PC-3 (cell line): ENCODE results near the gene ARHGEF4. TPM values are rescaled to one million over a fixed set of nuclear protein-coding genes. Genes with fewer than 3 reads are reported as not detected.
A peak's percentile ranks its signal among the peaks of the same experiment; 100 is the strongest.

ENCODE experiments used
- ATAC-seq: fragments of 200-7000 bp; cut with Tn5 transposase; 2 replicates; pipeline ENCODE4 v1.9.1; 2020; ENCODE audit warnings: mild to moderate bottlenecking, moderate library complexity
- BruUV-seq: library from RNA; stranded (reverse); fragments of 400-500 nt; replicated peaks from 2 replicates; lab custom pipeline; 2021; lab: Mats Ljungman, UMichigan
- CTCF ChIA-PET: fragments of 300-600 bp; sonication (Branson Sonifier 250); formaldehyde crosslinking; loops from one replicate; lab custom pipeline; 2022; ENCODE audit warnings: antibody characterized with exemption; lab: Charles Lee
- POLR2A ChIA-PET: fragments of 300-600 bp; sonication (Branson Sonifier 250); formaldehyde crosslinking; loops from one replicate; lab custom pipeline; 2022; ENCODE audit warnings: antibody characterized with exemption; ENCODE audit not compliant: unreplicated experiment; lab: Charles Lee
- DNase-seq: peaks from one replicate; pipeline ENCODE4 v3.0.0-alpha.2; 2015
- H2AFZ ChIP-seq: fragments of 300-600 bp; sonication (generic); 2 replicates; pipeline ENCODE4 v1.6.0; 2016; ENCODE audit warnings: antibody characterized with exemption, low read length
- H3F3A ChIP-seq: fragments of 300-600 bp; sonication (generic); one replicate; pipeline ENCODE4 v1.6.0; 2017; ENCODE audit warnings: antibody characterized with exemption, low read length, control low read depth, mild to moderate bottlenecking; ENCODE audit not compliant: unreplicated experiment
- H3K27ac ChIP-seq: fragments of 300-600 bp; sonication (generic); 2 replicates; pipeline ENCODE4 v1.5.1; 2016; ENCODE audit warnings: mild to moderate bottlenecking, low read length
- H3K27me3 ChIP-seq: fragments of 300-600 bp; sonication (generic); 2 replicates; pipeline ENCODE4 v1.6.1; 2016; ENCODE audit warnings: low read length, mixed read lengths
- H3K36me3 ChIP-seq: fragments of 300-600 bp; sonication (generic); 2 replicates; pipeline ENCODE4 v1.6.1; 2016; ENCODE audit warnings: low read depth, mixed run types, low read length, mixed read lengths
- H3K4me1 ChIP-seq: fragments of 300-600 bp; sonication (generic); 2 replicates; pipeline ENCODE4 v1.5.1; 2016; ENCODE audit warnings: low read length; ENCODE audit not compliant: insufficient read depth
- H3K4me2 ChIP-seq: fragments of 300-600 bp; sonication (generic); 2 replicates; pipeline ENCODE4 v1.6.0; 2016; ENCODE audit warnings: low read length
- H3K4me3 ChIP-seq: fragments of 300-600 bp; sonication (generic); 2 replicates; pipeline ENCODE4 v1.5.1; 2016; ENCODE audit warnings: mild to moderate bottlenecking, low read length, mixed read lengths
- H3K79me2 ChIP-seq: fragments of 300-600 bp; sonication (generic); 2 replicates; pipeline ENCODE4 v1.6.1; 2017; ENCODE audit warnings: low read length, mixed read lengths
- H3K9ac ChIP-seq: fragments of 300-600 bp; sonication (generic); 2 replicates; pipeline ENCODE4 v1.6.0; 2016; ENCODE audit warnings: mild to moderate bottlenecking, low read length
- H3K9me2 ChIP-seq: fragments of 300-600 bp; sonication (generic); replicated peaks from 2 replicates; pipeline ENCODE4 v1.6.1; 2016; ENCODE audit warnings: mixed run types, low read length, mixed read lengths
- H3K9me3 ChIP-seq: fragments of 300-600 bp; sonication (generic); 2 replicates; pipeline ENCODE4 v1.6.1; 2016; ENCODE audit warnings: low read length, mixed read lengths
- H4K20me1 ChIP-seq: fragments of 300-600 bp; sonication (generic); 2 replicates; pipeline ENCODE4 v1.6.1; 2016; ENCODE audit warnings: low read length, mixed read lengths
- CTCF ChIP-seq: fragments of 300-600 bp; sonication (generic); conservative IDR thresholded peaks from 2 replicates; pipeline ENCODE4 v1.5.1; 2017; ENCODE audit warnings: antibody characterized with exemption, low read depth, mild to moderate bottlenecking, low read length
- EZH2 ChIP-seq: fragments of 300-600 bp; sonication (generic); IDR thresholded peaks from one replicate; pipeline ENCODE4 v1.6.1; 2017; ENCODE audit warnings: antibody characterized with exemption, mild to moderate bottlenecking, low read length; ENCODE audit not compliant: unreplicated experiment
- EZH2phosphoT487 ChIP-seq: fragments of 300-600 bp; sonication (generic); IDR thresholded peaks from 2 replicates; pipeline ENCODE4 v1.6.1; 2018; ENCODE audit warnings: mild to moderate bottlenecking, antibody characterized with exemption, low read length, borderline replicate concordance
- intact Hi-C: fragments of 100-400 bp; cut with micrococcal nuclease; formaldehyde crosslinking; loops from 2 replicates; pipeline ENCODE4 v1.9.0; 2023
- total RNA-seq: library from RNA; depleted of rRNA; stranded (reverse); fragments of >200 nt; gene quantifications from 2 replicates; pipeline ENCODE4 v1.2.3, GENCODE V29; 2014

The ARHGEF4 gene
- total RNA-seq, 1 experiment from 2014 or later = 21.5 TPM

- H3K9me3 ChIP-seq = no peaks in the 10 kb centered on the region
- ATAC-seq = no peak
- ChIA-PET CTCF (no interaction called here), POLR2A (interaction anchor here (0.5 kb wide), 1 partner anchor 69 kb away, joined by 3 read pairs; no protein-coding TSS in a partner anchor)
- peak; percentile 28 for DNase-seq
- TF ChIP-seq CTCF = no peak
- TF ChIP-seq EZH2 = no peak
- no peak for TF ChIP-seq EZH2phosphoT487
- H3K4me3 ChIP-seq = no peak overlapping the region
- 0 out of 2 replicates have a peak overlapping the region, but pooled peaks have one; percentile 10 for H3K27ac ChIP-seq
- H3K9me2 ChIP-seq = no peaks in the 10 kb centered on the region
- no peaks in the 10 kb centered on the region for H3K36me3 ChIP-seq
- no peaks in the 10 kb centered on the region for H3K27me3 ChIP-seq
- H4K20me1 ChIP-seq = no peaks in the 10 kb centered on the region; the same call in 1 of the 2 replicates
- H3K79me2 ChIP-seq = peaks cover 13% of the 10 kb centered on the region
- intact Hi-C loops = no loop called here
- H3K4me1 ChIP-seq = peaks cover 20% of the 10 kb centered on the region
- H3K9ac ChIP-seq = no peak overlapping the region
- BruUV-seq = no TSS peak
- no peak overlapping the region for H3K4me2 ChIP-seq
- no peaks in the 10 kb centered on the region for H3F3A ChIP-seq
- no peak overlapping the region for H2AFZ ChIP-seq
Observed at GRCh38 chr2:130834091-130834930, 2.4 kb upstream of the ARHGEF4 start.

- DNase-seq = no peak
- Histone ChIP-seq H3K36me3 (no peaks in the 10 kb centered on the region), H3K79me2 (peaks cover 13% of the 10 kb centered on the region), H4K20me1 (no peaks in the 10 kb centered on the region; the same call in 1 of the 2 replicates), H3K9ac (no peak overlapping the region), H2AFZ (no peak overlapping the region), H3K9me2 (no peaks in the 10 kb centered on the region), H3K27ac (0 out of 2 replicates have a peak overlapping the region, but pooled peaks have one; percentile 10), H3K4me3 (no peak overlapping the region), H3F3A (no peaks in the 10 kb centered on the region), H3K9me3 (no peaks in the 10 kb centered on the region), H3K27me3 (no peaks in the 10 kb centered on the region), H3K4me2 (no peak overlapping the region), H3K4me1 (peaks cover 16% of the 10 kb centered on the region)
- no peak for ATAC-seq
- intact Hi-C loops = loop anchor here (5.0 kb wide), 1 partner anchor 38 kb away; no protein-coding TSS in a partner anchor
- TF ChIP-seq CTCF = no peak
- no peak for TF ChIP-seq EZH2
- no peak for TF ChIP-seq EZH2phosphoT487
- BruUV-seq = no TSS peak
- POLR2A ChIA-PET = no interaction called here
- CTCF ChIA-PET = no interaction called here
Observed at GRCh38 chr2:130834931-130835765, 1.6 kb upstream of the ARHGEF4 start.
